Effector CD4-positive, alpha-beta T cell (primary cell): ENCODE data around the gene DYTN.

Source experiments
- DNase-seq: peaks from one replicate; pipeline ENCODE4 v3.0.0-alpha.2; 2020

Gene DYTN

GRCh38 chr2:206696910-206697309 lies 21.3 kb downstream of the DYTN start:
- DNase-seq, result no peak

- peak; percentile 20 for DNase-seq
Observed at GRCh38 chr2:206693399-206694137, 24.6 kb downstream of the DYTN start.

- DNase-seq, result no peak
Observed at GRCh38 chr2:206692971-206693370, 25.2 kb downstream of the DYTN start.

- no peak for DNase-seq
Observed at GRCh38 chr2:206688990-206689389, 29.2 kb downstream of the DYTN start.

GRCh38 chr2:206688453-206688852 lies 29.7 kb downstream of the DYTN start:
- no peak for DNase-seq

- no peak for DNase-seq
Observed at GRCh38 chr2:206683546-206683945, 34.6 kb downstream of the DYTN start.

- DNase-seq, result no peak
Observed at GRCh38 chr2:206670531-206671319, 47.5 kb downstream of the DYTN start.

- no peak for DNase-seq
Observed at GRCh38 chr2:206665251-206665650, 52.9 kb downstream of the DYTN start.

- DNase-seq, result no peak
Observed at GRCh38 chr2:206657087-206657486, 61.1 kb downstream of the DYTN start.

GRCh38 chr2:206647985-206648384 lies 70.2 kb downstream of the DYTN start:
- DNase-seq, result no peak

GRCh38 chr2:206642075-206643025 lies 75.8 kb downstream of the DYTN start, which contains the start of gene FAM237A:
TSS of gene FAM237A (plus strand) at chr2:206642487. CDS start at chr2:206644237, 1,750 bp downstream.
- DNase-seq, result no peak

GRCh38 chr2:206641226-206641625 lies 77.0 kb downstream of the DYTN start:
- DNase-seq, result no peak

- DNase-seq, result no peak
Observed at GRCh38 chr2:206639636-206640035, 78.6 kb downstream of the DYTN start.

- DNase-seq, result no peak
Observed at GRCh38 chr2:206635015-206635414, 83.2 kb downstream of the DYTN start.

- no peak for DNase-seq
Observed at GRCh38 chr2:206631340-206631739, 86.9 kb downstream of the DYTN start.

GRCh38 chr2:206627632-206628031 lies 90.6 kb downstream of the DYTN start:
- DNase-seq, result no peak

- no peak for DNase-seq
Observed at GRCh38 chr2:206626108-206626507, 92.1 kb downstream of the DYTN start.

- no peak for DNase-seq
Observed at GRCh38 chr2:206619011-206619410, 99.2 kb downstream of the DYTN start.

- DNase-seq, result no peak
Observed at GRCh38 chr2:206616151-206616550, 102.0 kb downstream of the DYTN start.

GRCh38 chr2:206615417-206616089 lies 102.6 kb downstream of the DYTN start:
- no peak for DNase-seq

- no peak for DNase-seq
Observed at GRCh38 chr2:206614811-206615210, 103.4 kb downstream of the DYTN start.

GRCh38 chr2:206611736-206612135 lies 106.5 kb downstream of the DYTN start:
- no peak for DNase-seq
